NOMO-1 treated with dmso at 0.1 percent for 144 hours (cell line): ENCODE results near the gene CTNND2.
"Not testable (repeated sequence)": the region's sequence is repeated elsewhere in the genome, so short reads cannot be mapped to it uniquely, and the experiment has no call there.

ENCODE experiments used
- DNase-seq: peaks from one replicate; lab custom pipeline; 2025; ENCODE audit not compliant: unreplicated experiment; lab: John Stamatoyannopoulos, UW

CTNND2 gene

DNA sequence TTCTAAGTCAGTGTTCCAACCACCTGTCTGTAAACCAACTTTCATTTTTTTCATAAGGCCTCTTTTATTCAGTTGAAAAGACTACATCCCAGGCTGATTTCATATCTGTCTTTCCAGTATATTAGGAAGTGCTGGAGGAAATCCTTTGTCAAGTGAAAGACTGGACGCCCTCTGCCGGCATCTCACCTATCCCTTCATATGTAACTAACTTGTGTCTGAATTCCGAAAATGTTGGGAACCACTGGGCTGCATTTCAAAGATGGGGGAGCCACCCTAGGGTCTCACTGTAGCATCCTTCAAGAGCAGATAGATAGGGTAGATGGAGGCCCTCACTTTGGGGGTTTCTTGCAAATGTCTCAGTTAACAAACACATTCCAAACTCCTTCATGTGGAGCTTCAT is 569.8 kb downstream of the CTNND2 start:
- DNase-seq = no peak

DNA sequence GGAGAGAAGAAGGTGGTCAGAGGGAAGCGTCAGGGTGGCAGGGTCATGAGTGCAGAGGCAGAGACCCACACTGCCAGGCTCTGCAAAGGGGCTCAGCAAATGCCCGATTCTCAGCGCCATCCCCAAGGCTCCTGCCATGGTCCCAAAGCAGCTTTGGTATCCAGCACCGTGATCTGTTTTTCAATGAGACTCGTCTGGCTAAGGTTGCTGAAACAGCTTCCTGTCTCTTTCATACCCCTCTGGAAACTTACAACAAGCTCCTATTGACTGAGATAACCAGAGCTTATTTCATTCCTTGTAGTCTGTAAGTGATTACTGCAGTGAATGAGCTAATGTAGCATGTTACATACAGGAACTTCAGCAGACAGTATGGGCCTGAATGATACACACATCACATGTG is 574.6 kb downstream of the CTNND2 start:
- DNase-seq = no peak

- no peak for DNase-seq
These were observed 579.5 kb downstream of the CTNND2 start for GRCh38 chr5:11324521-11325289.

- DNase-seq = no peak
These were observed 580.5 kb downstream of the CTNND2 start for GRCh38 chr5:11323761-11324160.

GRCh38 chr5:11322133-11322532 is 582.1 kb downstream of the CTNND2 start:
- DNase-seq = peak; percentile 84

DNA sequence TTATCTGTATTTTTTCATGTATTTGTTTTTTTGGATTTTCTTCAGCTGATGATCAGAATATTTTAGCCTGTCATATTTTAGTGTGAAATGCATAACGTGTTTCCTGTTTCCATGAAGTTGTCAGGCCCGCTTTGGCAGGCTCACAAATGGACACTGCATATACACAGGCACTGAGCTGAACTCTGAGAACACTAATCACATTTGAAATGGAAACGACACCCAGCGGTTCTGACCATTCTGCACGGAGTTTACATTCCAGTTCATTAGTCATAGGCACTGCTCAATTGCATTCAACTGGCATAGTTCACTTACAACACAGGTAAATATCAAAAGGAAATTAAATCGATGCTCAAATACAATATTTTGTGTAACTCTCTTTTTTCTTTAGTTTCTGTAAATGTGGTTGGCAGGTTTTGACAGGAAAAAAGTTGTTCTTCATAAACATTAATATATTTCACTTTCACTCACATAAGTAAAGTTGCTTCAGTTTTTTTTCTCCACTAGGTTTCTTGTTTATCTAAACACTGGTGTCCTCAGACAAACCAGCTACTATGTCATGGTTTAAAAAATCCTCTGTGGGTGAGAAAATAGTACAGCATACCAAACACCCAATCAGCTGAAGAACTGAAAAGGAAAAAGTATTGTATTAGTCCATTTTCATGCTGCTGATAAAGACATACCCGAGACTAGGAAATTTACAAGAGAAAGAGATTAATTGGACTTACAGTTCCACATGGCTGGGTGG is 584.2 kb downstream of the CTNND2 start:
- no peak for DNase-seq

DNA sequence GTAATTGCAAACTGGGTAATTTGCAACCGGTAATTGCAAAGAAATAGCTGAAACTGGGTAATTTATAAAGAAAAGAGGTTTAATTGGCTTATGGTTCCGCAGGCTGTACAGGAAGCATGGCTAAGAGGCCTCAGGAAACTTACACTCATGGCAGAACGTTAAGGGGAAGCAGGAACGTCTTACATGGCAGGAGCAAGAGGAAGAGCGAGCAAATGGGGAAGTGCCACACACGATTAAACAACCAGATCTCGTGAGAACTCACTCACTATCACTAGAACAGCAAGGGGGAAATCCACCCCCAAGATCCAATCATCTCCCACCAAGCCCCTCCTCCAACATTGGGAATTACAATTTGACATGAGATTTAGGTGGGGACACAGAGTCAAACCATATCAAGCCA is 590.6 kb downstream of the CTNND2 start:
- not testable (repeated sequence) for DNase-seq

DNA sequence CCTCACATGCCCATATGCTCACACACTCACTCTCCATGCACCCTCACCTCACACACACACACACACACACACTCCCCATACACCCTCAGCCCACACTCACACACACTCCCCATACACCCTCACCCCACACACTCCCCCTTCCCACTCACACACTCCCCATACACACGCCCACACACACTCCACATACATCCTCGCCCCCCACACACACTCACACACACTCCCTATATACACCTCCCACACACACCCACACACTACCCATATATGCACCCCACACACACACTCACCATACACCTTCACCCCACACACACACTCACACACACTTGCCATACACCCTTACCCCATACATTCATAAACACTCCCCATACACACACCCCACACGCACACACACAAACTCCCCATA is 592.5 kb downstream of the CTNND2 start:
- DNase-seq = no peak

DNA sequence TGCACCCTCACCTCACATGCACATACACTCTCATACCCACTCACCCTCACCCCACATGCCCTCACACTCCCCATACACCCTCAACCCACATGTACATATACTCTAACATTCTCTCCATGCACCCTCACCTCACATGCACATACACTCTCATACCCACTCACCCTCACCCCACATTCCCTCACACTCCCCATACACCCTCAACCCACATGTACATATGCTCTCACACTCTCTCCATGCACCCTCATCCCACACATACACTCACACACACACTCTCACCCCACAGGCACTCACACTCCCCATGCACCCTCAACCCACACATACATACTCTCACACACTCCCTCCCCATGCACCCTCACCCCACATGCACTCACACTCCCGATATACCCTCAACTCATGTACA is 593.0 kb downstream of the CTNND2 start:
- DNase-seq = no peak

DNA sequence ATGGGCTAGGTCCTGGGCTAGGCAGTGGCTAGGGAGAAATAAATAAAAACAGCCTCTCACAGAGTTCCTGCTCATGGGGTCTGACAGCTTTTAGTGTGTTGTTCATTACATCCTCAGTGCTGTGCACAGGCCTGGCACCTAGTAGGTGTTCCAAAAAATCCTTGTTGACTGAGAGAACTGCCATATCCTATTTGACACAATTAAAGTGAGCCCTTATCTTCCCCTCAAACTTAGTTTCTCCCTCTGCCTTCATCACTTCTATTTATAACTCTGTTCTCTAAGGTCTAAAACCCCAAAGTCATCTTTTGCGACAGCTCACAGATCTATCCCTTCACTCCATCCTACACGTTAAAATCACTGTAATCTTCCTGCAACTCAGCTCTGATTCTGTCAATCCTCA is 594.1 kb downstream of the CTNND2 start:
- DNase-seq = no peak

DNA sequence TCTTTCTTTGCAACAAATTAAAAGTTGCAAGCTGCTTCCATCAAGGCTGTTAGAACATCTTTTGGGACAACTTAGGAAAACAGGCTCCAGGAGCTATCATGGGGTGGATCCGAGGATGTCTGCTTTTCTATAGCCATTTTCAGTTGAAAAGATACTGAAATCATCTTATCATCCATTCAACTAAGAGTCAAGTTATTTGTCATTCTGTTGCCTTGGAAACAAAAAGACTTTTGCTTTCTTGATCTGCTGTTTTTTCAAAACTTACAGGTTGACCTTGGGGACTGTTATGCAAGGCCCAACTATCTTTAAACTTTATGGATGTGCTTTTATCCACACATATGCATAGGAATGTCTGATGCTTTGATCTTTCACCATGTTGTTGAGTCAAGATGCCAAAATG is 597.9 kb downstream of the CTNND2 start:
- no peak for DNase-seq

DNA sequence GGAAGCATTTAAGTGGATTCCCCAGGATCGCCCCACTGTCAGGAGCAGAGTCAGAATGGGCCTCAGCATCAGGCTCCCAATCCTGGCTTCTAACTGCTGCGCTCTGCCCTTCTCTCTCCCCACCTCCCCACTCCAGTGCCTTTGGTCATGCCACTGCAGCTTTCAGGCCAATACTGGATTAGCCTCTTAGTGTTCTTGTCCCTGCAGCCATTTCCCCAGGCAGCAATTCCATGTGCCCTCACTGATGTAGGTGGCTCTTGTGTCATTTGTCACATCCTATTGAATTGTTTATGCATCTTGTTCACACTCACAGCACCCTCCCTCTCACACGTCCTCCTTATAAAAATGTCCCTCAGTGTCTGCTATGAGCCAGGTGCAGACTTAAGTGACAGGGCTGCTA is 599.0 kb downstream of the CTNND2 start:
- DNase-seq = no peak

DNA sequence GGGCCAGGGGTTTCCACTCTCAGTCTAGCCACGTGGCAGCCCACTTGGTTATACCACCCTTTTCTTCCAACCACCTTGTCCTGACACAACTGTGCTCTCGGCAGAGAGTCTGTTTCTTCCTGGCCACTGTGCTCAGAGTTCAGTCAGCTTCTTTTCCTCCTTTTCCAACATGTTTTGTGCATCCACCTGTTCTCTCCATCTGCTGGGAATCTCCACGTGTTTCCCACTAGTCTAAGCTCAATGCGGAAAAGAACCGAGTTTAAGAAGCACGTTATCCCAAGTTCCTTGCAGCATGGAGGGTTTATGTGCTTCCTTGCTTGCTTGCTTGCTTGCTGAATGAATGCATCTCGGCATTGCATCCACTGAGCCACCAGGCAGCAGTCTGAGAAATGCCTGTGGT is 599.6 kb downstream of the CTNND2 start:
- no peak for DNase-seq

DNA sequence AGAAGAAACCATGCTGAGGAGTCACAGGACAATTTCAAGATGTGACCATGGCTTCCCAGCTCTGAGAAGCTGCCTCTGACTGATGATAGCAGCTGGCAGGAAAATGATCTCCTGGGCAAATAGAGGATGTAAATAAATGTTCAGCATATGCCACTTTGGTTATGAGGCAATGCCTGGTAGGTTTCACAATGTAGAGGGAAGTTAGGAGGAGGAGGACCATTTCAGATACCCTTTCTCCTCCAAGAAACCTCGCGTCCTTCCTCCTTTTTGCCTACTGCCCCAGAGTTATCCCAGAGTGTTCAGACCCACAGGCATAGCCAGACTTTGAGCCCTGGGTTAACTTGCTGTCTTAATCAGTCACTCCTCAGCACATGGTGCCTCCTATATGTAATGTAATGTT is 601.6 kb downstream of the CTNND2 start:
- peak; percentile 84 for DNase-seq

DNA sequence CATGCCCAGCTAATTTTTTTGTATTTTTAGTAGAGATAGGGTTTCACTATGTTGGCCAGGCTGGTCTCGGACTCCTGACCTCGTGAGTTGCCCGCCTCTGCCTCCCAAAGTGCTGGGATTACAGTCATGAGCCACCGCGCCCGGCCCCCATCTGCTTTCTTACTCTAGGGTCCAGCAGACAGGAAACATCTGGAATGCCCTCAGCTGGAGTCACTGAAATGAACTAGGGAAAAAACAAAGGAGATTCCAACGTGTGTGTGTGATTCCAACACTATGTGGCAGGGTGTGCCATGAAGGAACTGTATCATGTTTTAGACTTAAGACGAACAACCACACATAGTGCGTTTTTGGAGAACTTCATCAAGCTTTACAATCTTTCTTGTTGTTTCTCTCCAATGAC is 603.1 kb downstream of the CTNND2 start:
- no peak for DNase-seq

DNA sequence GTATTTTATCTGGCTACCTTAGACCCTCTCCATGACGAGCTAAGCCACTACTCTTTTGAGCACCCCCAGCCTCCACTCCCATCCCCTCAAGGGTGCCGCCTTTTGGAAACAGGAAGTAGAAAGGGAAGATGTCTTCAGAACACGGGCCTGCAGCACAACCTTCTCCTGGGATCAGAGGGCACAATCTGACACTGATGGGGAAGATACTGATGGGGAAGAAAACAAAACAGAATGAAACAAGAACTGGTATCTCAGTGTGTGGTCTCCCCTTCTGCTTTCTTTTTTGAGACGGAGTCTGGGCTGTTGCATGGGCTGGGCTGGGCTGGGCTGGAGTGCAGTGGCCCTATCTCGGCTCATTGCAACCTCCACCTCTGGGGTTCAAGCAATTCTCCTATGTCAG is 603.5 kb downstream of the CTNND2 start:
- peak; percentile 8 for DNase-seq

DNA sequence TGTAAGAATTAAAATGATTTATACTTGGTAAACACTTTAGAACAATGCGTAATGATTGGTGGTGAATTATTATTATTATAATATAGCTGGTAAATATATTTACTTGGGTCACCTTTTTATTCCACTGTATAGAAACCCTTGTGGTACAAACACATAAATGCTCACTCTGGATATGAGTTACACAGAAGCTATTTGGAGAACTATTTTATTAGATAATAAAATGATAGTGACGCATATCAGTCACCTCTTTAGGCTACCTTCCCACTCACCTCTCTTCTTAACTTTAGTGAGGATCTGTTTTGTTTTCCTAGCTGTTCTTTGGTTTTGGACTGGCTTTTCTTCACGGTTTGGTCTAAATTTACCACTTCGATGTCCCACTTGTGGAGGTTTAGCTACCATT is 605.4 kb downstream of the CTNND2 start:
- DNase-seq = no peak

- no peak for DNase-seq
These were observed 610.7 kb downstream of the CTNND2 start for GRCh38 chr5:11293523-11293922.

DNA sequence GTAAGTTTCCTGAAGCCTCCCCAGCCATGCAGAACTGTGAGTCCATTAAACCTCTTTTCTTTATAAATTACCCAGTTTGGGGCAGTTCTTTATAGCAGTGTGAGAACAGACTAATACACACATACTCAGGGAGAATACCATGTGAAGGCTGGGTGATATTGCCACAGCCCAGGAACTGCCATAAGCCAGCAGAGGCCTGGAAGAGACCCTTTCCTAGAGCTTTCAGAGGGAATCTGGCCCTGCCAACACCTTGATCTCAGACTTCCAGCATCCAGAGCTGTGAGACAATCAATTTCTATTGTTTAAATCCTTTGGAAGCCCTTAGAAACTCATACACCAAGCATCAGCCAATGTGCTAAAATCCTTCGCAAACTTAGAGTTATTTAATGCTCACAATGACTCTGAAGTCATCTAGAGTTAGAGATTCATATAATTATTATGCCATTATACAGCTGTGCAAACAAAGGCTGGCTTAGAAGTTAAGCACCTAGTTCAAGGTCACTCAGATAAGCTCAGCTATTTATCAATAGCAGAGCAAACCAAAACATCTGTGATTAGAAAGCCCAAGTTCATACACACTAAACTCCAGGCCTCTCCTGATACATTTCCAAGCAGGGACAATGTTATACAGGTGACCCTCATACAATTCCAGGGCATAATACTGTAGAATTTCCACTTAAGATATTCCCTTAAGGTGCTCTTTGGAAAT is 611.4 kb downstream of the CTNND2 start:
- no peak for DNase-seq

DNA sequence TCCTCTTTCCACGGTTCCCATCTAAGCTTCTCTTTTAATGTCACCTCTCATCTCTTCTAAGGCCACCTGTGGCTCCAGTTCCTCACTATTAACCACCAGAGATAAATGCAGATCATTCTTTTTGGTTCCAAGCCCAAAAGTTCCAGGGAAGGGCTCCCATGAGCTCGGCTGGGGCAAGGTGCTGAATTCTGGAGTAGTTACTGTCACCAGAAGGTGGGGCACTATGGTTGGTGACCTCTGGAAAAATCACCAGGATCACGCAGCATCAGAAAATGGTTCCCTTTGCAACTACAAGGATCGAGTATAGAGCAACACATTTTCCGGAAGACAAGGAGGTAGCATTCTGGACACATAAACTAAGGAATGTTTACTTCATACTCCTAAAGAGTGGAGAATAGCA is 614.5 kb downstream of the CTNND2 start:
- no peak for DNase-seq

DNA sequence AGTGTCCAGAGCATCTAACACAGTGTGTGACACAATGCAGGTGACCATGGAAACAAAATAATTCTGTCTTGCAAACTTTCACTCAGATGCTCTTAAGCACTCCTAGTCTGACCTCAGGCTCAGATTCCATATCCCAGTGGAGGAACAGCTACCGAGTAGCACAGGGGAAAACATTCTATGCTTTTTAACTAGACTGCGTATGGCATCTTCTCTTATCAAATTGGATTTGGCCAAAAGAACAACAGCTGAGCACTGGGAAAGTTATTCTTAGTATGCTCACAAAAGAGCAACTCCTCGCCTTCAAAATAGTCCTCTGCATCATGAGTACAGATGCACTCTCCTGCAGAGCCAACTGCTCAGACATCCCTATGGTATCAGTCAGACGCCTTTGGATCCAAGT is 615.0 kb downstream of the CTNND2 start:
- no peak for DNase-seq

DNA sequence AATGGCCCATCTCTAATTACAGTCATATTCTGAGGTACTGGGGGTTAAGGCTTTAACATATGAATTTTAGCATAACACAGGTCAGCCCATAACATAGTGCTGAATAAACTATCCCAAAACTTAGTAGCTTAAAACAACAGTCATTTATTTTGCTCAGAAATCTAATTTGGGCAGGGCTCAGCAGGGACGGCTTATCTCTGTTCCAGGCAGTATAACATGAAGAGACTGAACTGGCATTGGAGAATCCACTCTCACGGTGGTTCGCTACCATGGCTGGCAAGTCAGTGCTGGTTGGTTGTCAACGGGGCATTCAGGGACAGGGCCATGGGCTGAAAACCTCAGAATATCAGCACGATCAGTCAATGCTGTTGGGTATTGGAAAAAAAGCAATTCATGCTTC is 622.4 kb downstream of the CTNND2 start:
- DNase-seq = no peak
